ENCODE data around the gene SHD. TPM values are rescaled to one million over a fixed set of nuclear protein-coding genes. Genes with fewer than 3 reads are reported as not detected.

The SHD gene
- total RNA-seq, 1 experiment from 2014 or later: 2.0 TPM

DNA sequence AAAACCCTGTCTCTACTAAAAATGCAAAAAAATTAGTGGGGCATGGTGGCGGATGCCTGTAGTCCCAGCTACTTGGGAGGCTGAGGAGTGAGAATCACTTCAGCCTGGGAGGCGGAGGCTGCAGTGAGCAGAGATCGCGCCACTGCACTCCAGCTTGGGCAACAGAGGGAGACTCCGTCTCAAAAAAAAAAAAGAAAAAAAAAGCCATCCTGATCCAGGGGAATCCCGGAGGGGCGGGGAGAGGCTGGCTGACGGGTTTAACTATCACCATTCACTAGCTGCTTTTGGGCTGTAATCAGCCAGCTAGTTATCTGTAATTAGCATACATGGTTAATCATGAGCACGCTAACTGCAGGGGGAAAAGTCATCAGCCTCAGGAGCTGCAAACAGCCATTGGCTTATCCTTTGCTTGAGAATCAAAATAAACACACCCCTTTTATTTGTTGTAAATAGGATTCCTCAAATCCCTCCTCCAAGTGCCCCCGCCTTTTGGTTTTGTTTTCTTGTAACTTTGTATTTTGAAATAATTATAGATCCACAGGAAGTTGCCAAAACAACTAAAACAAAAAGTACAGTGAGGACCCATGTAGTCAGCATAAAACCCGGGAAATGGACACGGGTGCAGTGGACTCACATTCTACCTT, 34.9 kb downstream of the SHD start:
- no peak for TF ChIP-seq CEBPB (IDR thresholded peaks at IDR 0.05; ENCODE audit: low read depth)
- Histone ChIP-seq H3K36me3 (ENCODE audit: control insufficient read depth in 1 of 2, insufficient read depth in 2 of 2, low read length in 2 of 2) (0 out of 4 replicates have a peak, but pooled peaks cover 0 to 3% of the 10 kb centered on the region in 2 experiments), H3K27ac (ENCODE audit: low read depth, low read length) (no peak overlapping the region), H3K4me1 (ENCODE audit: control insufficient read depth in 1 of 2, insufficient read depth in 2 of 2, low read length in 2 of 2) (peaks cover 6 to 17% of the 10 kb centered on the region in 2 experiments), H3K9ac (ENCODE audit: low read length) (no peak overlapping the region), H3K79me2 (ENCODE audit: insufficient read depth, low read length) (no peaks in the 10 kb centered on the region), H3K27me3 (ENCODE audit: insufficient read depth, low read length) (no peaks in the 10 kb centered on the region), H3K4me2 (ENCODE audit: low read length) (no peak overlapping the region), H2AFZ (ENCODE audit: low read depth, low read length, poor library complexity, severe bottlenecking) (no peak overlapping the region), H4K20me1 (ENCODE audit: insufficient read depth) (no peaks in the 10 kb centered on the region), H3K9me2 (ENCODE audit: insufficient read depth) (no peaks in the 10 kb centered on the region), H3K9me3 (ENCODE audit: control insufficient read depth in 1 of 2, insufficient read depth in 1 of 2, low read depth in 1 of 2, low read length in 2 of 2) (no peaks in the 10 kb centered on the region), H3K4me3 (replicated peaks in 1 of 2; ENCODE audit: low read depth in 1 of 2, low read length in 2 of 2) (no peak overlapping the region)
- RAD21 ChIA-PET (ENCODE audit: low non-redundant PET in 1 of 2, low total read pairs in 2 of 2, uncharacterized antibody in 2 of 2, unreplicated experiment in 2 of 2): no interaction called here
- intact Hi-C loops (cut with micrococcal nuclease): no loop called here
- POLR2A ChIA-PET: interaction anchor here (1.3 kb wide), 1 partner anchor 29 kb away, joined by 3 read pairs; no protein-coding TSS in a partner anchor
- no TSS peak for BruUV-seq (replicated peaks)
- CTCF ChIA-PET: no interaction called here
- DNase-seq (ENCODE audit: low read depth, low spot score) (no peak), ATAC-seq (no peak)

DNA sequence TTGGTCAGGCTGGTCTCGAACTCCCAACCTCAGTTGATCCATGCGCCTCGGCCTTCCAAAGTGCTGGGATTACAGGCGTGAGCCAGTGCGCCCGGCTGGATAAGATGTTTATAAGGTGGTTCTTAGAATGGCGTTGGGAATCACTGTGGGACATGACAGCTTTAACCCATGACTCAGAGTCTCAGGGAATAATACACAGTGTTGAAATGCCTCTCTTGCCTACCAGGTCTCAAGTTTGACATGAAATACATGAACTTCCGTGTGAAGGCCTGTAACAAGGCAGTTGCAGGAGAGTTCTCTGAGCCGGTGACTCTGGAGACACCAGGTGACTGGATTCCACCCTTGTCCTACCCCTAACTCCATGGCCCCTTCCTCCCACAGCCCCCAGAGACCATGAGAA, 37.9 kb downstream of the SHD start:
- Histone ChIP-seq H3K9ac (ENCODE audit: low read length) (no peak overlapping the region), H3K27ac (ENCODE audit: low read depth, low read length) (no peak overlapping the region), H3K79me2 (ENCODE audit: insufficient read depth, low read length) (no peaks in the 10 kb centered on the region), H3K4me3 (replicated peaks in 1 of 2; ENCODE audit: low read depth in 1 of 2, low read length in 2 of 2) (no peak overlapping the region), H4K20me1 (ENCODE audit: insufficient read depth) (no peaks in the 10 kb centered on the region), H3K4me1 (ENCODE audit: control insufficient read depth in 1 of 2, insufficient read depth in 2 of 2, low read length in 2 of 2) (no peaks in the 10 kb centered on the region), H3K9me2 (ENCODE audit: insufficient read depth) (no peaks in the 10 kb centered on the region), H3K27me3 (ENCODE audit: insufficient read depth, low read length) (no peaks in the 10 kb centered on the region), H2AFZ (ENCODE audit: low read depth, low read length, poor library complexity, severe bottlenecking) (no peak overlapping the region), H3K9me3 (ENCODE audit: control insufficient read depth in 1 of 2, insufficient read depth in 1 of 2, low read depth in 1 of 2, low read length in 2 of 2) (no peaks in the 10 kb centered on the region), H3K4me2 (ENCODE audit: low read length) (no peak overlapping the region), H3K36me3 (ENCODE audit: control insufficient read depth in 1 of 2, insufficient read depth in 2 of 2, low read length in 2 of 2) (no peaks in the 10 kb centered on the region)
- CTCF ChIA-PET: no interaction called here
- no peak for ATAC-seq
- POLR2A ChIA-PET: no interaction called here
- BruUV-seq (replicated peaks): no TSS peak
- intact Hi-C loops (cut with micrococcal nuclease): no loop called here
- DNase-seq (ENCODE audit: low read depth, low spot score): no peak
- RAD21 ChIA-PET (ENCODE audit: low non-redundant PET in 1 of 2, low total read pairs in 2 of 2, uncharacterized antibody in 2 of 2, unreplicated experiment in 2 of 2): no interaction called here
- TF ChIP-seq, protein P1, sequence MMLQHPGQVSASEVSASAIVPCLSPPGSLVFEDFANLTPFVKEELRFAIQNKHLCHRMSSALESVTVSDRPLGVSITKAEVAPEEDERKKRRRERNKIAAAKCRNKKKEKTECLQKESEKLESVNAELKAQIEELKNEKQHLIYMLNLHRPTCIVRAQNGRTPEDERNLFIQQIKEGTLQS (IDR thresholded peaks at IDR 0.05): no peak
- TF ChIP-seq RAD21 (IDR thresholded peaks at IDR 0.05; ENCODE audit: low read depth): no peak
- no peak for TF ChIP-seq ZFX (IDR thresholded peaks at IDR 0.05)
- no peak for TF ChIP-seq SP1 (IDR thresholded peaks at IDR 0.05; ENCODE audit: low read depth)
- no peak for TF ChIP-seq EZH2 (IDR thresholded peaks at IDR 0.05)
- TF ChIP-seq, protein P2, sequence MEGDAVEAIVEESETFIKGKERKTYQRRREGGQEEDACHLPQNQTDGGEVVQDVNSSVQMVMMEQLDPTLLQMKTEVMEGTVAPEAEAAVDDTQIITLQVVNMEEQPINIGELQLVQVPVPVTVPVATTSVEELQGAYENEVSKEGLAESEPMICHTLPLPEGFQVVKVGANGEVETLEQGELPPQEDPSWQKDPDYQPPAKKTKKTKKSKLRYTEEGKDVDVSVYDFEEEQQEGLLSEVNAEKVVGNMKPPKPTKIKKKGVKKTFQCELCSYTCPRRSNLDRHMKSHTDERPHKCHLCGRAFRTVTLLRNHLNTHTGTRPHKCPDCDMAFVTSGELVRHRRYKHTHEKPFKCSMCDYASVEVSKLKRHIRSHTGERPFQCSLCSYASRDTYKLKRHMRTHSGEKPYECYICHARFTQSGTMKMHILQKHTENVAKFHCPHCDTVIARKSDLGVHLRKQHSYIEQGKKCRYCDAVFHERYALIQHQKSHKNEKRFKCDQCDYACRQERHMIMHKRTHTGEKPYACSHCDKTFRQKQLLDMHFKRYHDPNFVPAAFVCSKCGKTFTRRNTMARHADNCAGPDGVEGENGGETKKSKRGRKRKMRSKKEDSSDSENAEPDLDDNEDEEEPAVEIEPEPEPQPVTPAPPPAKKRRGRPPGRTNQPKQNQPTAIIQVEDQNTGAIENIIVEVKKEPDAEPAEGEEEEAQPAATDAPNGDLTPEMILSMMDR (IDR thresholded peaks at IDR 0.05 in 2 of 3, conservative IDR thresholded peaks at IDR 0.05 in 1 of 3; ENCODE audit: borderline replicate concordance in 1 of 3, insufficient read depth in 1 of 3, low read depth in 2 of 3, low read length in 2 of 3): no peak
- TF ChIP-seq EGR1 (IDR thresholded peaks at IDR 0.05; ENCODE audit: low read depth): no peak
- no peak for TF ChIP-seq TCF7L2 (IDR thresholded peaks at IDR 0.05; ENCODE audit: borderline replicate concordance, extremely low read depth, insufficient read depth, insufficient read length)
- TF ChIP-seq SRF (IDR thresholded peaks at IDR 0.05; ENCODE audit: low read depth): no peak
- no peak for TF ChIP-seq ELF1 (IDR thresholded peaks at IDR 0.05; ENCODE audit: borderline replicate concordance, low read depth)
- no peak for TF ChIP-seq JUND (IDR thresholded peaks at IDR 0.05)
- TF ChIP-seq CEBPB (IDR thresholded peaks at IDR 0.05; ENCODE audit: low read depth): no peak
- TF ChIP-seq ZNF274 (IDR thresholded peaks at IDR 0.05; ENCODE audit: low read depth, low read length): no peak
- no peak for TF ChIP-seq YY1 (IDR thresholded peaks at IDR 0.05; ENCODE audit: extremely low read depth, insufficient replicate concordance, low read depth, low read length)
- no peak for TF ChIP-seq EZH2phosphoT487 (IDR thresholded peaks at IDR 0.05; ENCODE audit: borderline replicate concordance)
- TF ChIP-seq, protein P3, sequence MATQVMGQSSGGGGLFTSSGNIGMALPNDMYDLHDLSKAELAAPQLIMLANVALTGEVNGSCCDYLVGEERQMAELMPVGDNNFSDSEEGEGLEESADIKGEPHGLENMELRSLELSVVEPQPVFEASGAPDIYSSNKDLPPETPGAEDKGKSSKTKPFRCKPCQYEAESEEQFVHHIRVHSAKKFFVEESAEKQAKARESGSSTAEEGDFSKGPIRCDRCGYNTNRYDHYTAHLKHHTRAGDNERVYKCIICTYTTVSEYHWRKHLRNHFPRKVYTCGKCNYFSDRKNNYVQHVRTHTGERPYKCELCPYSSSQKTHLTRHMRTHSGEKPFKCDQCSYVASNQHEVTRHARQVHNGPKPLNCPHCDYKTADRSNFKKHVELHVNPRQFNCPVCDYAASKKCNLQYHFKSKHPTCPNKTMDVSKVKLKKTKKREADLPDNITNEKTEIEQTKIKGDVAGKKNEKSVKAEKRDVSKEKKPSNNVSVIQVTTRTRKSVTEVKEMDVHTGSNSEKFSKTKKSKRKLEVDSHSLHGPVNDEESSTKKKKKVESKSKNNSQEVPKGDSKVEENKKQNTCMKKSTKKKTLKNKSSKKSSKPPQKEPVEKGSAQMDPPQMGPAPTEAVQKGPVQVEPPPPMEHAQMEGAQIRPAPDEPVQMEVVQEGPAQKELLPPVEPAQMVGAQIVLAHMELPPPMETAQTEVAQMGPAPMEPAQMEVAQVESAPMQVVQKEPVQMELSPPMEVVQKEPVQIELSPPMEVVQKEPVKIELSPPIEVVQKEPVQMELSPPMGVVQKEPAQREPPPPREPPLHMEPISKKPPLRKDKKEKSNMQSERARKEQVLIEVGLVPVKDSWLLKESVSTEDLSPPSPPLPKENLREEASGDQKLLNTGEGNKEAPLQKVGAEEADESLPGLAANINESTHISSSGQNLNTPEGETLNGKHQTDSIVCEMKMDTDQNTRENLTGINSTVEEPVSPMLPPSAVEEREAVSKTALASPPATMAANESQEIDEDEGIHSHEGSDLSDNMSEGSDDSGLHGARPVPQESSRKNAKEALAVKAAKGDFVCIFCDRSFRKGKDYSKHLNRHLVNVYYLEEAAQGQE (IDR thresholded peaks at IDR 0.05; ENCODE audit: low read depth): no peak

Measured in HCT116 (cell line).